Measurements from ENCODE around the gene UBALD1. TPM values are rescaled to one million over a fixed set of nuclear protein-coding genes. Genes with fewer than 3 reads are reported as not detected.

UBALD1 gene
- total and polyA plus RNA-seq, 4 donors: 6.6 to 43.2 (median 29.4) TPM

- H3K4me3 ChIP-seq: no peak overlapping the region
- WGBS, 2 donors: 93% methylated on average over 12 of the region's 12 CpGs
- H3K9me3 ChIP-seq (ENCODE audit: control insufficient read depth in 4 of 4, insufficient read depth in 3 of 4, low read length in 3 of 4): peaks cover 0 to 9% (median 0%) of the 10 kb centered on the region in 4 donors
- ATAC-seq (ENCODE audit: insufficient read depth, low FRiP score) (no peak), DNase-seq (no peak)
- H3K4me1 ChIP-seq (ENCODE audit: control insufficient read depth in 5 of 5, insufficient read depth in 5 of 5, low read length in 5 of 5): peaks cover 0 to 1% (median 0%) of the 10 kb centered on the region in 5 donors
- H3K36me3 ChIP-seq (ENCODE audit: control insufficient read depth in 4 of 4, insufficient read depth in 4 of 4, low read length in 4 of 4): peaks cover 0 to 10% (median 3%) of the 10 kb centered on the region in 4 donors
- H3K27me3 ChIP-seq (ENCODE audit: control insufficient read depth in 3 of 3, insufficient read depth in 3 of 3, low read length in 2 of 3): no peaks in the 10 kb centered on the region
- H3K27ac ChIP-seq (ENCODE audit: low read depth in 1 of 2, low read length in 1 of 2): no peak overlapping the region
- no peak overlapping the region for H3K9ac ChIP-seq (ENCODE audit: insufficient read depth in 1 of 2, low read length in 2 of 2)
- TF ChIP-seq CTCF (IDR thresholded peaks at IDR 0.05; ENCODE audit: control extremely low read depth, extremely low read depth): no peak
These were observed 20.1 kb upstream of the UBALD1 start for GRCh38 chr16:4634768-4635167.

GRCh38 chr16:4633910-4634635 lies 19.4 kb upstream of the UBALD1 start:
- no peak for DNase-seq
- Histone ChIP-seq H3K9ac (ENCODE audit: insufficient read depth in 1 of 2, low read length in 2 of 2) (no peak overlapping the region), H3K9me3 (ENCODE audit: control insufficient read depth in 4 of 4, insufficient read depth in 3 of 4, low read length in 3 of 4) (peaks cover 0 to 9% (median 0%) of the 10 kb centered on the region in 4 donors), H3K36me3 (ENCODE audit: control insufficient read depth in 4 of 4, insufficient read depth in 4 of 4, low read length in 4 of 4) (peaks cover 0 to 9% (median 3%) of the 10 kb centered on the region in 4 donors), H3K4me3 (no peak overlapping the region), H3K27ac (ENCODE audit: low read depth in 1 of 2, low read length in 1 of 2) (no peak overlapping the region), H3K4me1 (ENCODE audit: control insufficient read depth in 5 of 5, insufficient read depth in 5 of 5, low read length in 5 of 5) (no peaks in the 10 kb centered on the region), H3K27me3 (ENCODE audit: control insufficient read depth in 3 of 3, insufficient read depth in 3 of 3, low read length in 2 of 3) (no peaks in the 10 kb centered on the region)
- ATAC-seq (ENCODE audit: insufficient read depth, low FRiP score): no peak
- 92 to 96% methylated on average over 20 of the region's 20 CpGs for WGBS, 2 donors
- TF ChIP-seq CTCF (IDR thresholded peaks at IDR 0.05; ENCODE audit: control extremely low read depth, extremely low read depth): no peak

- Histone ChIP-seq H3K27me3 (ENCODE audit: control insufficient read depth in 3 of 3, insufficient read depth in 3 of 3, low read length in 2 of 3) (no peaks in the 10 kb centered on the region), H3K4me3 (no peak overlapping the region), H3K9me3 (ENCODE audit: control insufficient read depth in 4 of 4, insufficient read depth in 3 of 4, low read length in 3 of 4) (peaks cover 0 to 9% (median 0%) of the 10 kb centered on the region in 4 donors), H3K27ac (ENCODE audit: low read depth in 1 of 2, low read length in 1 of 2) (no peak overlapping the region), H3K9ac (ENCODE audit: insufficient read depth in 1 of 2, low read length in 2 of 2) (no peak overlapping the region), H3K36me3 (ENCODE audit: control insufficient read depth in 4 of 4, insufficient read depth in 4 of 4, low read length in 4 of 4) (peaks cover 0 to 6% (median 5%) of the 10 kb centered on the region in 4 donors), H3K4me1 (ENCODE audit: control insufficient read depth in 5 of 5, insufficient read depth in 5 of 5, low read length in 5 of 5) (peaks cover 0 to 4% (median 3%) of the 10 kb centered on the region in 5 donors)
- TF ChIP-seq CTCF (IDR thresholded peaks at IDR 0.05; ENCODE audit: control extremely low read depth, extremely low read depth): no peak
- DNase-seq: no peak
- ATAC-seq (ENCODE audit: insufficient read depth, low FRiP score): no peak
- WGBS, 2 donors: 100% methylated on average over 1 of the region's 1 CpG
These were observed 16.8 kb upstream of the UBALD1 start for GRCh38 chr16:4631444-4631843.
